ENCODE results near the gene SYPL1.
A peak's percentile ranks its signal among the peaks of the same experiment; 100 is the strongest.

SYPL1 gene

GRCh38 chr7:106089647-106090046, 22.5 kb downstream of the SYPL1 start:
- DNase-seq = no peak

GRCh38 chr7:106088014-106088413, 24.1 kb downstream of the SYPL1 start:
- no peak for DNase-seq

DNA sequence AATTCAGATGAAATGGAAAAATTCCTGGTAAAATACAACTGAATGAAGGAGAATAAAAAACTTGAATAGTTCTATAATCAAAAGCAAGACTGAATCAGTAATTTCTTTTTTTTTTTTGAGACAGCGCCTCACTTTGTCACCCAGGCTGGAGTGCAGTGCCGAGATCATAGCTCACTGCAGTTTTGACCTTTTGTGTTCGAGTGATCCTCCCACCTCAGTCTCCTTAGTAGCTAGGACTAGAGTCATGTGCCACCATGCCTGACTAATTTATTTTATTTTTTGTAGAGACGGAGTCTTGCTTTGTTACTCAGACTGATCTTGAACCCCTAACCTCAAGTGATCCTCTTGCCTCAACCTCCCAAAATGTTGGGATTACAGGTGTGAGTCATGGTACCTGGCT, 26.1 kb downstream of the SYPL1 start:
- DNase-seq = no peak

GRCh38 chr7:106085015-106085414, 27.1 kb downstream of the SYPL1 start:
- no peak for DNase-seq

DNA sequence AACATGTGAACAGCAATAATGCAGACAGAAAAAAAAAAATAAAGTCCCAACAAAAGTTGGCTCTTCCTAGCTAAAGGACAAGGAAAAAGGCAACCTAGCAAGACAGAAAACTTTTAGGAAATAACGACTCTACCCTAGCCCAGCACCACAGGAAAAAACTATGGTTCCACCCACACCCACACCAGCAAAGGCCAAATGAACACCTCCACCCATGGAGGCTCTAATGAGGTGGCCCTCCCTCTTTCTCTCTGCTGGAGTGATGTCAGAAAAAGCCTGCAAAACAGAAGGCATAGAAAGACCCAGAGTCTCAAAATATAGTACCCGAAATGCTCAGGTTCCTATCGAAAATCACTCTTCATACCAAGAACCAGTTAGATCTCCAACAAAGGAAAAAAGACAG, 28.4 kb downstream of the SYPL1 start:
- no peak for DNase-seq

- no peak for DNase-seq
Observed at GRCh38 chr7:106082087-106082854, 29.8 kb downstream of the SYPL1 start.

DNA sequence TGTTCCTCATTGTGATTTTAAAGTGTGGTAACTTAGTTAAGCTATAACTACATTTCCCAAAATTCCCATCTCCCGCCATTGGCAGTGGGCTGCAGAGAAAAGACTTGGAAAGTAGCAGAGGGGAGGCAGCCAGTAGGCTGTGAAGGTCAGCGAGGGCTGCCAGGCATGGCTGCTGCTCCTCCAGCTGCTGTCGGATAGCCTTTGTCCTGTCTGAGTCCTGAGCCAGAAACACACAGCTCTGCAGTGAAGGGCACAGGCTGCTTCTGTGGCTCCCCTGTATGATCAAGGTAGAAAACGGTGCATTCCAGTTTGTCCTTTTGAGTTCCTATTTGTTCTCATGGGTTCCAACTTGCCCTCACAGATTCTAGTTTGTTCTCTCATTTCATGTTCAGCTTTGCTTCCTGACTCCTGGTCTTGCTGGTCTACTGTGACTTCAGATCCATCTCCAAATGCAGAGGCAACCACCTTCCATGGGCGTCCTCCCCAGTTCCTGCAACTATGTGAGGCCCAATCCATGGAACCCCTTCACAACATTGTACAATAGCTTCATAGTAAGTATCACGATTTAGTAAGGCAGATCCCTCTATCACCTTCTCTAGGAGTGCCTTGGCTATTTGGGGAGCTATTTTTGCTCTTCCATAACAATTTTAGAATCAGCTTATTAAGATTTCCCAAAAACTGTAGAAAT, 31.7 kb downstream of the SYPL1 start:
- no peak for DNase-seq

- DNase-seq = no peak
Observed at GRCh38 chr7:106076537-106076936, 35.6 kb downstream of the SYPL1 start.

DNA sequence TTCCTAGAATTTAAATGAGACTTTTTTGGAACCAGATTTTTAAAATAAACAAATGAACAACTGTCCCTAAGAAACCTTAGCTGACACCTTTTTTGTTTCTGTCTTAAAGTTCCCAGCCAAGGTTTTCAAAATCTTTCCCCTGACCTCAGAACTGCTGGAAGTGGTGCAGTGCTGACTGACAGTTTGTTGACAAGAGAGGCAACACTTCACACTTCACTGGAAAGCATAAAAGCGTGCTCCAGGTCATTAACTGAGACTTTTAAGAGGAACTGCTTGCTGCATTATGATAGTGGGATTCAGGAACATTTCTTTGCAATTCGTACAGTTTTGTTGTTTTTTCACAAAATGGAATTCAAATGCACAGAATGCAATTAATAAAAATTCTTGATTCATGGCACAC, 36.2 kb downstream of the SYPL1 start:
- DNase-seq = no peak

DNA sequence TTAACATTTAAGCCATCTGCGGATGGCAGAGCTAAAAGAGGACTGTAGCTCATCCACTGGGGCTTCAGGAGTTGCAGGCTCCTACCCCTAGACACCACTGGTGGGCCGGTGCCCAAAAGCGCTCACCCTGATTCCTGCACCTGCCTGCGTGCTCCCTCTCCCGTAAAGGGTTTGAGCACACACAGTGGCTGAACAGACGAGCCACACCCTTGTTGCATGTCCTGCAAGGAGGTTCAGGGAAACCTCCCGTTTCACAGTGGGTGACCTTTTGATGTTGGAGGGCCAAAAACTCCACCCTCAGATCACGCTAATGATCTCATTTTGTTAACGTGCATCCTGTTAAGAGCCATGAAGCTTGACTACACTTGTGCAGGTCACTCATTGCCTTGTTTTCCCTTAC, 37.9 kb downstream of the SYPL1 start:
- DNase-seq = no peak

GRCh38 chr7:106073701-106074100, 38.4 kb downstream of the SYPL1 start:
- DNase-seq = no peak

DNA sequence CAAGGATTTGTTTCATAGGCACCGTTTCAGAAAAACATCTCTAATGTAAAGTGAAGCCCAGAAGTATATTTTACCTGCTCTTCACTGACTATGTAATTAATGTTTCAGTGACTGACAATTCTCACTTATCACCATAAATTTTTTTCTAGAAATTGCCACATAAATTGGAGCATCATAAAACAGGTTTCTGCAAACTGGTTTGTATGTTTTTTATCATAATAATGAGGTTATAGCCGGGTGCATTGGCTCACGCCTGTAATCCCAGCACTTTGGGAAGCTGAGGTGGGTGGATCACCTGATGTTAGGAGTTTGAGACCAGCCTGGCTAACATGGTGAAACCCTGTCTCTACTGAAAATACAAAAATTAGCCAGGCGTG, 39.4 kb downstream of the SYPL1 start:
- no peak for DNase-seq

DNA sequence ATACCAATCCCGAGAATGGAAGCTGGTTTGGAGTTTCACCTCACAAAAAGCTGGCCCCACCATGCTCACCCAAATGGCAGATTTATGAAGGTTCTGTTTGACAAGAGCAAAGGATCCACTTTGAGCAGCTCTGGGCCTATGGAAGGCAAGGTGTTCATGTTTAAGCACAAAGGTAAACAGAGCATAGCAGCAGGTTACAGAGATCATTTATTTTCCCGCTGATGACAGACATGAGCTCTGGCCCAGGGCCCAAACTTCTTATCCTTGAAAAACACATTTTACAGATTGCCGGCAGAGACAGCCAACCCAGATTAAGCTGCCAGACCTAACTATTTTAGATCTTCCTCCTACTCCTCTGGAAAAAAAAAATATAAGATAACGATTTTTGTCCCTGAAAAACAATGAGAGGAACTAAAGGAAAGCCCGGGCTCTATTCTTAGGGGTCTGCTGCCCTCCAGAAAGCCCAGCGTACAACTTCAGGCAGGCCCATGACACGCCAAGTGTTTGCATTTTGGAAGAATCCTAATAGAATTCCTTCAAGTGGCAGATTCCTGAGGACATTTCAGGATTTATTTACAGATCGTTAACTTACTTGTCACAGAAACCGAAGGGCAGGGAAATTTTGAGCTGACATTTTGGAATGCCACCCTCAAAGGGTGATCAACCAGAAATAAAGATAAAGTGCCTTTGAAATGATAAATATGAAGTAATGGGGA, 40.0 kb downstream of the SYPL1 start:
- DNase-seq = peak; percentile 29

- DNase-seq = peak; percentile 9
Observed at GRCh38 chr7:106071356-106071998, 40.6 kb downstream of the SYPL1 start.

DNA sequence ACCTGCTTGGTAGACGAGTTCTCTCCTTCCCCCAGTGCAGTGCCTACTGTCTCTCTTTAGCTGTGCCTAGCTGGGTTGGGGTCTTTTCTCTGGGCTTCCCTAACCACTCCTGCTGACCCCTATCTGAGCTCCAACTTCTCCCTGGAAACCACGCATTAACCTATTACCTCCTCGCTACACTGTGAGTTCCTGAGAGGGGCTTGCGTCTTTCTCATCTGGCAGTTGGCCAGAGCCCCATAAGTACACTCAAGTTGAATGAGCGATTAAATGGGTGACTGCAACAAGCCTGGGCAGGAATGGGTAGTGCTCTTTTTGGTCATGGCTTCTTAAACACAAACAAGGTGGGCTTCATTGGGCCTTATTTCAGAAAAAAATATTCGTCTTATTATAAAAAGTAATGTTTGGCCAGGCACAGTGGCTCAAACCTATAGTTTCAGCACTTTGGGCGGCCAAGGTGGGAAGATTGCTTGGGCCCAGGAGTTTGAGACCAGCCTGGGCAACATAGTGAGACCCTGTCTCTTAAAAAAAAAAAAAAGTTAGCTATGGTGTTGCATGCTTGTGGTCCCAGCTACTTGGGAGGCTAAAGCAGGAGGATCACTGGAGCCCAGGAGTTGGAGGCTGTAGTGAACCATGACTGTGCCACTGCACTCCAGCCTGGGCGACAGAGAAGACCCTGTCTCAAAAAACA, 41.4 kb downstream of the SYPL1 start:
- DNase-seq = no peak

DNA sequence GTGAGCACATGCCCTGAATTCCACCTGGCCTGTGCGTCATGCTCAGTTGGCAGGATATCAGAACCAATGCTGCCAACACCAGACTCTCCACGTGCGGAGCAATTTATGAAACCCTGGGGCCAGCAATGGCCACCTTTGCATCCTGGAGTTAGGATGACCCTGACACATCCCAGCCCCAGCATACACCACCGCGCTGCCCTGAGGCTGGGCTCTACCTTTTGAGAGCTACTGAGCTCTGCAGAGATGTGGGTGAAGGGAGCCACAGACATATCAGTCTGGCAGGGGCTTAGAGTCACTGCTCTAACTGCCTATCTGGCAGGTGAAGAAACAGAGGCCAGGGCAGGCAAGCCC, 41.9 kb downstream of the SYPL1 start:
- peak; percentile 64 for DNase-seq

GRCh38 chr7:106069471-106070200, 42.5 kb downstream of the SYPL1 start:
- DNase-seq = no peak

- peak; percentile 86 for DNase-seq
Observed at GRCh38 chr7:106068986-106069385, 43.1 kb downstream of the SYPL1 start.

DNA sequence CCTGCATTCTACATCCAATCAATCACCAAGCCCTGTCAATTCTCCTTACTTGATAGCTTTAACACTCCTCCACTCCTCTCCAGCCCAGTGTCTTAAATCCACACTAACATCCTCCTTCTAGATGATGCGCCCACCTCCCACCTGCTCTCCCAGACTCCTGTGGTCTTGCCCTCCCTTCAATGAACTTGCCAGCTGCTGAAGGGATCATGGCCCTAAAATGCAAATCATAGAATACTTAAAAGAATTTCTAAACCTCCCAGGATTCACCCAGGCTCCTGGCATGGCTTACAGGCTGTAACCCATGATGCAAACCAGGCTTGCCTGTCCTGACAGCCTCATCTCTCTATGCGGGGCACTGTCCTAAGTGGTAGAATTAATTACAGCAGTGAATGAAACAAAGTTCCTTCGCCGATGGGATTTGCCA, 43.6 kb downstream of the SYPL1 start:
- peak; percentile 65 for DNase-seq

DNA sequence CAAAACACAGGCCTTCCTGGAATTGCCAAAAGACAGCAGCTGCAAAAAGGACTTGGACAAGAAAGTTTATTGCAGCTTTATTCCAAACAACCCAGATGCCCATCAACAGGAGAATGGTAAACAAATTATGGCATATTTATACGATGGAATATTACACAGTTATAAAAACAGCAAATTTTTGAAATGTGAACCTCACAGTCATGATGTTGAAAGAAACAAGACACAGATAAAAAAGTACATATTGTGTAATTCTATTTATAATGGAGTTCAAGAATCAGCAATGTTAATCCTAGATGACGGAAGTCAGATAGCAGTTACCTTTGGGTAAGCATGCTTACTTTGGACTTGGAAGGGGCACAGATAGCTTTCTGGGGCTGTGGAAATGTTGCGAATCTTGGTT, 44.4 kb downstream of the SYPL1 start:
- no peak for DNase-seq

DNA sequence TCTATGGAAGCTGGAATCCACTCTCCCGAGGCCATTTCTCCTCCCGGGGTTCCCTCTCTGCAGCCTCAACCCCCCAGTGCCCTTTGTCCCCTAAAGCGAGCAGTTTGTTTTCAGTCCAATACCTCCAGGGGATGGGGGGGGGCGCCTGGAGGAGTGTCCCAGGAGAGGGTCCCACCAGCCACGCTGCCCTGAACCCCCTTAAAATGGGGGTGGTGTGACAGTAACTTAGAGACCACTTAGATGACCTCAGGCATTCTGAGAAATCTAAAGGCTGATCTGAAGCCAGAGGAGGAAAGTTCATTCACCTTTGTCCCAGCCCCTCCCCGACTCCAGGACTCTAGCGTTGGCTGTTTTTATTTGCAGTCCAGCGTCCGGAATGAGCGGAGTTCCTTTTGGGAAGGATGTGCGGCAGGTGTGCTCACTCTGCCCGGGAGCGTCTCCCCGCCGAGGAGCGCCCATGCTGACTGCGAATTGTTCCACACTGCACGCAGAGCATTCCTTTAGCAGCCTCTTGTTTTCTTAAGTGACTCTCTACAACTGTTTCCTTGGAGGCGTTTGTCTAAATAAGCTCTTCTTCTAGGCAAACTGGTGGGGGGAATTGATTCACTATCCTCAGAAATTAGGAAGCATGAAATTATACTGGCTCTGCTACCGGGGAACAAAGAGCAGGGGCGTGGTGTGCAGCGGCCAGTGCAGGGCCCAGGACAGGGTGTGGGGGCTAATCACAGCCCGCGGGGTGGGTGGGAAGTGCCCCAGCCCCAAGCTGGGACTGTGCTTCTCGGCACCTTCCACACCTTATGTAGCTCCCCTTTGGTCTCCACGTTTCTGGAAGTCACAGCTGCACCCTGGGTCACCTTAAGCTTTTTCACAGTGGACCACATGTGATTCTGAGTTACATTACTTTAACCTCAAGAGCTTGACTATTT, 46.3 kb downstream of the SYPL1 start:
- DNase-seq = no peak

All from NCI-H226 (cell line).